GM12892 (cell line): ENCODE measurements around the gene FEV.
A peak's percentile ranks its signal among the peaks of the same experiment; 100 is the strongest.
"Not testable (repeated sequence)": the region's sequence is repeated elsewhere in the genome, so short reads cannot be mapped to it uniquely, and the experiment has no call there.

Experiments
- DNase-seq: peaks from one replicate; pipeline ENCODE4 v3.0.0; 2011; ENCODE audit not compliant: insufficient read length
- FAIRE-seq: peaks from 2 replicates; lab custom pipeline; 2011; peaks lifted over from hg19 to GRCh38; lab: Jason Lieb, UNC
- POLR2A ChIP-seq: IDR thresholded peaks from 2 replicates; pipeline ENCODE4 v1.6.1; 2011; ENCODE audit warnings: low read depth, low read length, control low read depth
- POLR2AphosphoS5 ChIP-seq: IDR thresholded peaks from 2 replicates; pipeline ENCODE4 v1.6.1; 2011; ENCODE audit warnings: low read depth, low read length, control low read depth
- TAF1 ChIP-seq: IDR thresholded peaks from 2 replicates; pipeline ENCODE4 v1.6.1; 2011; ENCODE audit warnings: low read depth, mild to moderate bottlenecking, control low read depth, low read length, borderline replicate concordance

FEV gene

GRCh38 chr2:218959141-218959731 is 25.7 kb downstream of the FEV start, which contains the start of gene CDK5R2:
CDK5R2 (plus strand) TSS chr2:218959666; CDS start chr2:218959821, 155 bp downstream.
- TF ChIP-seq POLR2AphosphoS5 (no peak), POLR2A (no peak), TAF1 (no peak)
- FAIRE-seq (peak; percentile 93), DNase-seq (peak; percentile 99)

- TF ChIP-seq POLR2A = no peak
- no peak for TF ChIP-seq POLR2AphosphoS5
- no peak for TF ChIP-seq TAF1
- FAIRE-seq (no peak), DNase-seq (no peak)
These were observed 26.7 kb downstream of the FEV start for GRCh38 chr2:218958276-218958675.

- DNase-seq (no peak), FAIRE-seq (no peak)
- no peak for TF ChIP-seq TAF1
- no peak for TF ChIP-seq POLR2AphosphoS5
These were observed 27.3 kb downstream of the FEV start for GRCh38 chr2:218957671-218958070.

GRCh38 chr2:218956039-218956438 is 28.9 kb downstream of the FEV start:
- TF ChIP-seq POLR2AphosphoS5 (no peak), TAF1 (no peak), POLR2A (no peak)
- DNase-seq (no peak), FAIRE-seq (no peak)

GRCh38 chr2:218954541-218955300 is 30.3 kb downstream of the FEV start:
- FAIRE-seq (no peak), DNase-seq (no peak)
- no peak for TF ChIP-seq POLR2AphosphoS5
- no peak for TF ChIP-seq POLR2A
- TF ChIP-seq TAF1 = no peak

GRCh38 chr2:218953366-218953954 is 31.5 kb downstream of the FEV start:
- no peak for TF ChIP-seq POLR2AphosphoS5
- TF ChIP-seq TAF1 = no peak
- TF ChIP-seq POLR2A = no peak
- FAIRE-seq (no peak), DNase-seq (no peak)

- no peak for DNase-seq
- FAIRE-seq = no peak
- TF ChIP-seq POLR2AphosphoS5 = no peak
- no peak for TF ChIP-seq TAF1
- TF ChIP-seq POLR2A = no peak
These were observed 32.8 kb downstream of the FEV start for GRCh38 chr2:218952160-218952559.

- FAIRE-seq (no peak), DNase-seq (no peak)
- no peak for TF ChIP-seq POLR2AphosphoS5
- TF ChIP-seq POLR2A = no peak
These were observed 38.4 kb downstream of the FEV start for GRCh38 chr2:218946621-218947020.

GRCh38 chr2:218944759-218945404 is 40.1 kb downstream of the FEV start:
- no peak for DNase-seq
- no peak for FAIRE-seq
- TF ChIP-seq POLR2AphosphoS5 (no peak), TAF1 (no peak), POLR2A (no peak)

GRCh38 chr2:218931751-218932150 is 53.2 kb downstream of the FEV start:
- DNase-seq, FAIRE-seq: not testable (repeated sequence)
